Endothelial cell (in vitro differentiated cells): ENCODE measurements around the gene TSPAN14. TPM values are rescaled to one million over a fixed set of nuclear protein-coding genes. Genes with fewer than 3 reads are reported as not detected.

Experiments used
- DNase-seq: peaks from one replicate; pipeline ENCODE4 v3.0.0; 2021; ENCODE audit warnings: low spot score
- H3K27ac Mint-ChIP-seq: one replicate; pipeline ENCODE4 v1.8.0; 2021; ENCODE audit warnings: mixed read lengths, inconsistent platforms; ENCODE audit not compliant: unreplicated experiment
- H3K27me3 Mint-ChIP-seq: one replicate; pipeline ENCODE4 v1.8.0; 2021; ENCODE audit warnings: mild to moderate bottlenecking, moderate library complexity, mixed read lengths, inconsistent platforms; ENCODE audit not compliant: unreplicated experiment
- H3K36me3 Mint-ChIP-seq: one replicate; pipeline ENCODE4 v1.8.0; 2021; ENCODE audit warnings: mild to moderate bottlenecking, low read depth, mixed read lengths, inconsistent platforms; ENCODE audit not compliant: unreplicated experiment
- H3K4me1 Mint-ChIP-seq: one replicate; pipeline ENCODE4 v1.8.0; 2021; ENCODE audit warnings: mild to moderate bottlenecking, mixed read lengths, inconsistent platforms; ENCODE audit not compliant: unreplicated experiment
- H3K4me3 Mint-ChIP-seq: one replicate; pipeline ENCODE4 v1.8.0; 2021; ENCODE audit warnings: mild to moderate bottlenecking, mixed read lengths, inconsistent platforms; ENCODE audit not compliant: unreplicated experiment
- H3K9me3 Mint-ChIP-seq: one replicate; pipeline ENCODE4 v1.8.0; 2021; ENCODE audit warnings: mixed read lengths, inconsistent platforms; ENCODE audit not compliant: unreplicated experiment
- CTCF ChIP-seq: fragments of 200-600 bp; sonication (generic); IDR thresholded peaks from one replicate; pipeline ENCODE4 v1.5.0; 2021; ENCODE audit warnings: antibody characterized with exemption; ENCODE audit not compliant: unreplicated experiment
- total RNA-seq: library from RNA; stranded (reverse); fragmentation: NEBNext Ultra II Directional; extraction: Animal tissue kit (Norgen Biotek cat#: 25700); gene quantifications from one replicate; pipeline ENCODE4 v1.2.1, GENCODE V29; 2021; ENCODE audit not compliant: unreplicated experiment

TSPAN14 gene
- total RNA-seq, 1 donor from 2014 or later: 147 TPM

GRCh38 chr10:80520661-80521470 lies 66.8 kb downstream of the TSPAN14 start:
- TF ChIP-seq CTCF: no peak
- peaks cover 21% of the 10 kb centered on the region for H3K27me3 Mint-ChIP-seq

GRCh38 chr10:80522756-80523363 lies 68.8 kb downstream of the TSPAN14 start:
- Mint-ChIP-seq H3K27ac (no peak overlapping the region), H3K4me3 (no peak overlapping the region), H3K4me1 (peaks cover 49% of the 10 kb centered on the region), H3K9me3 (no peaks in the 10 kb centered on the region), H3K27me3 (peaks cover 17% of the 10 kb centered on the region), H3K36me3 (peaks cover 23% of the 10 kb centered on the region)
- DNase-seq: no peak
- no peak for TF ChIP-seq CTCF

More at GRCh38 chr10:80520661-80521470, 66.8 kb downstream of the TSPAN14 start:
- Mint-ChIP-seq H3K27ac (no peak overlapping the region), H3K4me3 (no peak overlapping the region), H3K36me3 (peaks cover 32% of the 10 kb centered on the region), H3K4me1 (peaks cover 40% of the 10 kb centered on the region), H3K9me3 (no peaks in the 10 kb centered on the region)
- no peak for DNase-seq

- Mint-ChIP-seq H3K9me3 (no peaks in the 10 kb centered on the region), H3K27ac (no peak overlapping the region), H3K36me3 (peaks cover 20% of the 10 kb centered on the region), H3K27me3 (peaks cover 10% of the 10 kb centered on the region), H3K4me3 (no peak overlapping the region), H3K4me1 (peaks cover 49% of the 10 kb centered on the region)
- no peak for TF ChIP-seq CTCF
- no peak for DNase-seq
Observed at GRCh38 chr10:80523773-80524172, 69.7 kb downstream of the TSPAN14 start.

DNA sequence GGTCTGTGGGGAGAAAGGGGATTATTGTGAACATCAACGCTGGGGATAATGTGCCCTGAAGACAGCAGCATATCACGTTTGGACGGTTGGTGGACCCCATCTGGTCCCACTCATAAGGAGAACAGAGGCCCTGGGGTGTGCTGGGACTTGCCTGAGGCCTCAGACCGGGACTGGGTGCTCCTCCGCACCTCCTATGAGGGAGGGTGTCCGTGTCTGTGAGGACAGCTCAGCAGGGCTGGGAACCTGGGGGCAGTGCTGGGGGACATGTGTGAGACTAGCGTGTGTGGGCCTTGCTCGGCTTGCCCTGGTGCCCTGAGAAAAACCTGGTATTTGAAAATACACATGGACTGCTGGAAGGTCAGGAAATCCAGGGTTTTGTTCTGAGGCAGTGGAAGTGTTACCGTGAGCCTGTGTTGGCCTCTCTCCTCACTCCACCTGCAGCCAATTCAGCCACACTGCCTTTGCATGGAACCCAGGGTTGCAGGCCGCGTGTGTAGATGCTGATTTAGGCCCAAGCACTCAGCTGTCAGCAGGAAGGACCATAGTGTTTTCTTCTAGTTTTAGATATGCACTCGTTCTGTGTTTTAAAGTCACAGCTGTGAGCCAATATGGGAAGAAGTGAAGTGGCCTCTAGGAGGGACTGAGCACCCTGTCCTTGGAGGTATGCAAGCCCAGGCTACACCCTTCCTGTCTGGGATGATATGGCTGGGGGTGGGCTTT lies 70.2 kb downstream of the TSPAN14 start:
- Mint-ChIP-seq H3K4me1 (peaks cover 44% of the 10 kb centered on the region), H3K9me3 (no peaks in the 10 kb centered on the region), H3K27ac (no peak overlapping the region), H3K4me3 (no peak overlapping the region), H3K36me3 (peaks cover 14% of the 10 kb centered on the region), H3K27me3 (peaks cover 5% of the 10 kb centered on the region)
- no peak for DNase-seq
- no peak for TF ChIP-seq CTCF
